GM12878 (cell line): ENCODE data around the gene KDM5B. TPM values are rescaled to one million over a fixed set of nuclear protein-coding genes. Genes with fewer than 3 reads are reported as not detected.

Experiments used
- ATAC-seq: fragments of 200-7000 bp; cut with Tn5 transposase; 3 replicates; pipeline ENCODE4 v1.9.1; 2020; ENCODE audit warnings: mild to moderate bottlenecking, moderate library complexity
- BruUV-seq: library from RNA; stranded (reverse); fragments of 400-500 nt; replicated peaks from 2 replicates; lab custom pipeline; 2021; lab: Mats Ljungman, UMichigan
- CTCF ChIA-PET: fragments of 300-600 bp; sonication (Branson Sonifier 250); formaldehyde crosslinking; extraction: SDS; loops from one replicate; lab custom pipeline; 2021; ENCODE audit warnings: inconsistent platforms; lab: Yijun Ruan, JAX
- POLR2A ChIA-PET: fragments of 350-600 bp; formaldehyde crosslinking; extraction: SDS; loops from one replicate; lab custom pipeline; 2021; ENCODE audit warnings: inconsistent platforms; lab: Charles Lee
- RAD21 ChIA-PET: fragments of 300-600 bp; sonication (Branson Sonifier 250); formaldehyde crosslinking; loops from one replicate; lab custom pipeline; 2023; ENCODE audit warnings: antibody characterized with exemption; ENCODE audit not compliant: unreplicated experiment; lab: Charles Lee
- SMC1A ChIA-PET: fragments of 300-600 bp; sonication (Branson Sonifier 250); formaldehyde crosslinking; loops from one replicate; lab custom pipeline; 2023; ENCODE audit not compliant: unreplicated experiment, uncharacterized antibody; lab: Charles Lee
- DNase-seq: peaks from one replicate; pipeline ENCODE4 v3.0.0-alpha.2; 2011; ENCODE audit warnings: low read depth, low spot score
- FAIRE-seq: peaks from 3 replicates; lab custom pipeline; 2011; peaks lifted over from hg19 to GRCh38; lab: Jason Lieb, UNC
- H2AFZ ChIP-seq: 2 replicates; pipeline ENCODE4 v1.6.0; 2011; ENCODE audit warnings: low read depth, low read length, control low read depth; ENCODE audit not compliant: control insufficient read depth
- H3K27ac ChIP-seq: 2 replicates; pipeline ENCODE4 v1.5.1; 2011; ENCODE audit warnings: control low read depth; ENCODE audit not compliant: control insufficient read depth, insufficient read depth
- H3K27me3 ChIP-seq, 2 experiments: replicated peaks in 1 of 2; 2 replicates each; pipeline versions ENCODE4 v1.6.0 to v1.6.1; 2011; ENCODE audit warnings: low read length in 1 of 2; ENCODE audit not compliant: control insufficient read depth in 2 of 2, insufficient read depth in 2 of 2
- H3K36me3 ChIP-seq, 2 experiments: 2 replicates each; pipeline ENCODE4 v1.5.1; 2011; ENCODE audit warnings: low read length in 1 of 2; ENCODE audit not compliant: control insufficient read depth in 2 of 2, insufficient read depth in 2 of 2
- H3K4me1 ChIP-seq: 2 replicates; pipeline ENCODE4 v1.6.1; 2011; ENCODE audit warnings: mild to moderate bottlenecking, low read length, moderate library complexity, mixed read lengths; ENCODE audit not compliant: control insufficient read depth, insufficient read depth
- H3K4me2 ChIP-seq: 2 replicates; pipeline ENCODE4 v1.6.0; 2011; ENCODE audit warnings: control low read depth; ENCODE audit not compliant: control insufficient read depth, insufficient read depth
- H3K4me3 ChIP-seq: fragments of 200-600 bp; sonication (generic); 2 replicates; pipeline ENCODE4 v1.5.1; 2016
- H3K79me2 ChIP-seq: 2 replicates; pipeline ENCODE4 v1.6.0; 2011; ENCODE audit warnings: low read length; ENCODE audit not compliant: control insufficient read depth, insufficient read depth
- H3K9ac ChIP-seq: 2 replicates; pipeline ENCODE4 v1.8.0; 2011; ENCODE audit warnings: low read length, control low read depth, mixed read lengths; ENCODE audit not compliant: control insufficient read depth, insufficient read depth
- H3K9me3 ChIP-seq: replicated peaks from 3 replicates; pipeline ENCODE4 v1.5.1; 2011; ENCODE audit warnings: mild to moderate bottlenecking, low read length; ENCODE audit not compliant: control insufficient read depth, insufficient read depth
- H4K20me1 ChIP-seq: 2 replicates; pipeline ENCODE4 v1.6.0; 2011; ENCODE audit not compliant: control insufficient read depth, insufficient read depth
- CBFB ChIP-seq: IDR thresholded peaks from 2 replicates; pipeline ENCODE4 v1.6.1; 2016; ENCODE audit warnings: antibody characterized with exemption, low read depth
- ETV6 ChIP-seq, 2 experiments: fragments of 450-650 bp in 1 of 2; IDR thresholded peaks in 1 of 2; conservative IDR thresholded peaks in 1 of 2; 2 replicates each; pipeline ENCODE4 v1.6.1; 2014; ENCODE audit warnings: antibody characterized with exemption in 1 of 2, borderline replicate concordance in 1 of 2, low read depth in 1 of 2, mild to moderate bottlenecking in 1 of 2, moderate library complexity in 1 of 2
- IRF3 ChIP-seq: fragments of 450-650 bp; IDR thresholded peaks from 2 replicates; pipeline ENCODE4 v1.6.1; 2014; ENCODE audit warnings: mild to moderate bottlenecking
- IRF5 ChIP-seq: fragments of 450-650 bp; IDR thresholded peaks from 2 replicates; pipeline ENCODE4 v1.6.1; 2017; ENCODE audit warnings: borderline replicate concordance
- MEF2B ChIP-seq: fragments of 450-650 bp; IDR thresholded peaks from 2 replicates; pipeline ENCODE4 v1.6.1; 2018; ENCODE audit warnings: mild to moderate bottlenecking, moderate library complexity; ENCODE audit not compliant: partially characterized antibody, poor library complexity, severe bottlenecking
- PAX8 ChIP-seq: fragments of 450-650 bp; IDR thresholded peaks from 2 replicates; pipeline ENCODE4 v1.6.1; 2017; ENCODE audit warnings: mild to moderate bottlenecking, moderate library complexity
- RELB ChIP-seq: fragments of 450-650 bp; IDR thresholded peaks from 2 replicates; pipeline ENCODE4 v1.6.1; 2017; ENCODE audit warnings: low read depth, mild to moderate bottlenecking, moderate library complexity
- SUZ12 ChIP-seq: fragments of 200-600 bp; sonication (generic); IDR thresholded peaks from one replicate; pipeline ENCODE4 v1.6.1; 2018; ENCODE audit warnings: antibody characterized with exemption, mild to moderate bottlenecking; ENCODE audit not compliant: unreplicated experiment
- WGBS: methylation state at CpG from one replicate; pipeline ENCODE4 v1.1.6; 2016; ENCODE audit warnings: low lambda C conversion rate; ENCODE audit not compliant: insufficient replicate concordance, insufficient coverage; ENCODE audit errors: missing lambda C conversion rate; 5-methylcytosine and 5-hydroxymethylcytosine counted together
- in situ Hi-C: fragments of 300-500 bp; cut with MboI; formaldehyde crosslinking; loops from 9 replicates; pipeline ENCODE4 v1.14.3; 2018; ENCODE audit warnings: mixed read lengths
- intact Hi-C: fragments of 100-400 bp; cut with micrococcal nuclease; formaldehyde crosslinking; loops from one replicate; pipeline ENCODE4 v1.14.2; 2022; ENCODE audit not compliant: unreplicated experiment
- polyA plus RNA-seq, 11 experiments: library from polyadenylated mRNA; depleted of rRNA in 4 of 11; unstranded in 6 of 11; stranded (reverse) in 5 of 11; fragments of >200 nt; fragmentation: Nextera tagmentation in 4 of 11; fragmentation: Illumina TruSeq in 1 of 11; extraction: Ambion mirVana in 4 of 11; extraction: Trizol in 1 of 11; gene quantifications; 1 replicate in 1 of 11; 2 replicates in 10 of 11; pipeline versions ENCODE4 v1.2.1 to v1.2.3, GENCODE V29; 2011 to 2016; ENCODE audit warnings: inconsistent platforms in 2 of 11, missing spikeins in 2 of 11, low read depth in 1 of 11
- total RNA-seq, 4 experiments: library from RNA; depleted of rRNA in 3 of 4; stranded (reverse); fragments of >200 nt in 3 of 4; fragmentation: Illumina TruSeq in 1 of 4; extraction: Trizol in 1 of 4; gene quantifications; 2 replicates each; pipeline versions ENCODE4 v1.2.1 to v1.2.3, GENCODE V29; 2013 to 2021

Gene KDM5B
- total and polyA plus RNA-seq, 10 of the 15 experiments (the other 5 are each of a cell fraction or from before 2014, with no cell fraction given): 1.7 to 26.6 (median 8.1) TPM

- RAD21 ChIA-PET: no interaction called here
- in situ Hi-C loops: no loop called here
Observed at GRCh38 chr1:202710070-202711045, 97.9 kb downstream of the KDM5B start, which contains the start of gene SYT2. Gene SYT2 (minus strand): TSS chr1:202710454. CDS start chr1:202605772, 104,682 bp downstream.

GRCh38 chr1:202709276-202710041 is 98.8 kb downstream of the KDM5B start:
- H3K36me3 ChIP-seq: no peaks in the 10 kb centered on the region
- WGBS: 3% methylated on average over 26 of the region's 34 CpGs
- ATAC-seq: no peak
- peaks cover 14 to 16% of the 10 kb centered on the region in 2 experiments for H3K27me3 ChIP-seq
- POLR2A ChIA-PET: no interaction called here
- in situ Hi-C loops (no loop called here), intact Hi-C loops (loop anchor here (10.0 kb wide), 1 partner anchor 135 kb away; no protein-coding TSS in a partner anchor)
- RAD21 ChIA-PET: no interaction called here
- no peaks in the 10 kb centered on the region for H3K4me1 ChIP-seq
- H3K79me2 ChIP-seq: no peaks in the 10 kb centered on the region
- H3K4me2 ChIP-seq: no peak overlapping the region
- CTCF ChIA-PET: interaction anchor here (1.0 to 1.9 kb wide), 2 partner anchors 10 to 517 kb away, joined by 3 to 8 read pairs; no protein-coding TSS in a partner anchor
- no peak overlapping the region for H3K4me3 ChIP-seq
- BruUV-seq: no TSS peak
- no peak for DNase-seq
- FAIRE-seq: no peak
- no peak overlapping the region for H3K27ac ChIP-seq
- H2AFZ ChIP-seq: no peak overlapping the region
- no peak overlapping the region for H3K9ac ChIP-seq
- H3K9me3 ChIP-seq: no peaks in the 10 kb centered on the region
- SMC1A ChIA-PET: no interaction called here
- H4K20me1 ChIP-seq: no peaks in the 10 kb centered on the region
- TF ChIP-seq MEF2B: no peak
- no peak for TF ChIP-seq IRF3
- no peak for TF ChIP-seq RELB
- TF ChIP-seq CBFB: no peak
- TF ChIP-seq ETV6 (conservative IDR thresholded peaks at IDR 0.05 in 1 of 2, IDR thresholded peaks at IDR 0.05 in 1 of 2; ENCODE audit: borderline replicate concordance in 1 of 2, low read depth in 1 of 2): no peak
- TF ChIP-seq IRF5: no peak

More at GRCh38 chr1:202710070-202711045, 97.9 kb downstream of the KDM5B start, which contains the start of gene SYT2:
- no peaks in the 10 kb centered on the region for H3K9me3 ChIP-seq
- no peak within 1 kb of the TSS for H3K9ac ChIP-seq
- TF ChIP-seq SUZ12 (peak; percentile 87), PAX8 (no peak)
- WGBS: 16% methylated on average over 45 of the region's 64 CpGs
- ChIA-PET CTCF (no interaction called here), POLR2A (no interaction called here), SMC1A (interaction anchor here (1.0 kb wide), 1 partner anchor 9 kb away, joined by 4 read pairs; no protein-coding TSS in a partner anchor)
- FAIRE-seq (no peak), DNase-seq (no peak), ATAC-seq (peak; percentile 27; the same call in 1 of the 3 replicates)
- no peak within 1 kb of the TSS for H3K4me3 ChIP-seq
- peaks cover 12% of the 10 kb centered on the region in 2 experiments for H3K27me3 ChIP-seq
- H3K4me2 ChIP-seq: no peak within 1 kb of the TSS
- no peaks in the 10 kb centered on the region for H4K20me1 ChIP-seq
- intact Hi-C loops: loop anchor here (10.0 kb wide), 1 partner anchor 136 kb away; no protein-coding TSS in a partner anchor
- no peak within 1 kb of the TSS for H2AFZ ChIP-seq
- H3K79me2 ChIP-seq: no peaks in the 10 kb centered on the region
- no TSS peak for BruUV-seq
- H3K36me3 ChIP-seq: no peaks in the 10 kb centered on the region
- H3K27ac ChIP-seq: no peak within 1 kb of the TSS
- no peaks in the 10 kb centered on the region for H3K4me1 ChIP-seq
